ENCODE data around the gene ILF2. TPM values are rescaled to one million over a fixed set of nuclear protein-coding genes. Genes with fewer than 3 reads are reported as not detected.

The ILF2 gene
- total RNA-seq, 1 experiment from 2014 or later, result 617 TPM

GRCh38 chr1:153627715-153628626, 42.8 kb downstream of the ILF2 start, which contains the start of gene S100A1:
Gene S100A1 (plus strand): TSS chr1:153628434. CDS start chr1:153630522, 2,088 bp downstream.
- DNase-seq (ENCODE audit: low read depth), result no peak

GRCh38 chr1:153626904-153627714, 43.7 kb downstream of the ILF2 start, which contains the start of gene S100A13:
Gene S100A13 (minus strand): TSS chr1:153627505. CDS start chr1:153626472, 1,033 bp downstream.
- DNase-seq (ENCODE audit: low read depth), result peak; percentile 93

GRCh38 chr1:153626477-153626903, 44.3 kb downstream of the ILF2 start:
- no peak for DNase-seq (ENCODE audit: low read depth)

- DNase-seq (ENCODE audit: low read depth), result no peak
Observed at GRCh38 chr1:153624965-153625611, 45.7 kb downstream of the ILF2 start.

- no peak for DNase-seq (ENCODE audit: low read depth)
Observed at GRCh38 chr1:153623101-153623500, 47.7 kb downstream of the ILF2 start.

GRCh38 chr1:153619171-153619570, 51.6 kb downstream of the ILF2 start:
- DNase-seq (ENCODE audit: low read depth), result no peak

GRCh38 chr1:153617663-153618062, 53.1 kb downstream of the ILF2 start:
- DNase-seq (ENCODE audit: low read depth), result no peak

GRCh38 chr1:153616917-153617311, 53.9 kb downstream of the ILF2 start:
- no peak for DNase-seq (ENCODE audit: low read depth)

GRCh38 chr1:153616144-153616916, 54.5 kb downstream of the ILF2 start, which contains the start of gene S100A14:
Gene S100A14 (minus strand): TSS chr1:153616325. CDS start chr1:153615858, 467 bp downstream.
- DNase-seq (ENCODE audit: low read depth), result no peak

GRCh38 chr1:153615406-153615805, 55.4 kb downstream of the ILF2 start:
- no peak for DNase-seq (ENCODE audit: low read depth)

- DNase-seq (ENCODE audit: low read depth), result no peak
Observed at GRCh38 chr1:153614906-153615305, 55.9 kb downstream of the ILF2 start.

- no peak for DNase-seq (ENCODE audit: low read depth)
Observed at GRCh38 chr1:153614189-153614900, 56.4 kb downstream of the ILF2 start.

- DNase-seq (ENCODE audit: low read depth), result no peak
Observed at GRCh38 chr1:153613406-153613805, 57.4 kb downstream of the ILF2 start.

- DNase-seq (ENCODE audit: low read depth), result peak; percentile 60
Observed at GRCh38 chr1:153612755-153613331, 58.0 kb downstream of the ILF2 start, which contains the start of gene S100A16. Gene S100A16 (minus strand): TSS chr1:153613137. CDS start chr1:153608151, 4,986 bp downstream.

- DNase-seq (ENCODE audit: low read depth), result no peak
Observed at GRCh38 chr1:153612111-153612754, 58.6 kb downstream of the ILF2 start.

Data from Daoy (cell line).